Immature natural killer cell (primary cell): Measurements from ENCODE around the gene WAC. TPM values are rescaled to one million over a fixed set of nuclear protein-coding genes. Genes with fewer than 3 reads are reported as not detected.
A peak's percentile ranks its signal among the peaks of the same experiment; 100 is the strongest.
"Not testable (repeated sequence)": the region's sequence is repeated elsewhere in the genome, so short reads cannot be mapped to it uniquely, and the experiment has no call there.

Source experiments
- DNase-seq, 3 donors: peaks; one replicate each; pipeline ENCODE4 v3.0.0; 2022; ENCODE audit warnings: mixed read lengths in 1 of 3
- H3K27ac Mint-ChIP-seq, 6 donors: one replicate each; pipeline ENCODE4 v1.8.0; 2020; ENCODE audit warnings: mixed read lengths in 6 of 6, mild to moderate bottlenecking in 5 of 6, inconsistent platforms in 4 of 6, moderate library complexity in 3 of 6
- H3K27me3 Mint-ChIP-seq, 3 donors: one replicate each; pipeline ENCODE4 v1.8.0; 2020 to 2021; ENCODE audit warnings: low read depth in 3 of 3, mild to moderate bottlenecking in 3 of 3, mixed read lengths in 3 of 3, moderate library complexity in 3 of 3, inconsistent platforms in 1 of 3
- H3K36me3 Mint-ChIP-seq, 3 donors: one replicate each; pipeline ENCODE4 v1.8.0; 2020; ENCODE audit warnings: mixed read lengths in 3 of 3, inconsistent platforms in 2 of 3, mild to moderate bottlenecking in 2 of 3
- H3K4me1 Mint-ChIP-seq, 2 donors: one replicate each; pipeline ENCODE4 v1.8.0; 2020; ENCODE audit warnings: inconsistent platforms in 2 of 2, mild to moderate bottlenecking in 2 of 2, mixed read lengths in 2 of 2, moderate library complexity in 1 of 2
- H3K4me3 Mint-ChIP-seq, 5 donors: one replicate each; pipeline ENCODE4 v1.8.0; 2020; ENCODE audit warnings: mild to moderate bottlenecking in 5 of 5, mixed read lengths in 5 of 5, inconsistent platforms in 3 of 5, moderate library complexity in 3 of 5
- H3K9me3 Mint-ChIP-seq, 6 donors: one replicate each; pipeline ENCODE4 v1.8.0; 2020; ENCODE audit warnings: mild to moderate bottlenecking in 6 of 6, mixed read lengths in 6 of 6, inconsistent platforms in 4 of 6, moderate library complexity in 3 of 6
- polyA plus RNA-seq, 3 donors: library from polyadenylated mRNA; unstranded; fragments of 300-500 nt; fragmentation: Illumina TruSeq; gene quantifications; one replicate each; pipeline ENCODE4 v1.2.3, GENCODE V29; 2021

Gene WAC
- polyA plus RNA-seq, 3 donors from 2014 or later, result 55.8 to 105 (median 62.7) TPM

GRCh38 chr10:28558923-28559508, 26.1 kb downstream of the WAC start:
- Mint-ChIP-seq H3K27me3 (peaks cover 0 to 7% (median 0%) of the 10 kb centered on the region in 3 donors), H3K4me3 (peak overlapping the region in 4 of 5 donors; percentile 2 to 33 (median 12)), H3K4me1 (peaks cover 91 to 95% of the 10 kb centered on the region in 2 donors), H3K9me3 (no peaks in the 10 kb centered on the region), H3K36me3 (peaks cover 4 to 29% (median 4%) of the 10 kb centered on the region in 3 donors), H3K27ac (peak overlapping the region; percentile 38 to 77 (median 63))
- DNase-seq, result no peak

GRCh38 chr10:28559618-28560017, 26.7 kb downstream of the WAC start:
- peaks cover 4 to 25% (median 4%) of the 10 kb centered on the region in 3 donors for H3K36me3 Mint-ChIP-seq
- H3K9me3 Mint-ChIP-seq, result no peaks in the 10 kb centered on the region
- peaks cover 0 to 7% (median 0%) of the 10 kb centered on the region in 3 donors for H3K27me3 Mint-ChIP-seq
- peaks cover 91 to 95% of the 10 kb centered on the region in 2 donors for H3K4me1 Mint-ChIP-seq
- DNase-seq, result no peak
- peak overlapping the region in 2 of 5 donors; percentile 6 to 23 for H3K4me3 Mint-ChIP-seq
- peak overlapping the region in 5 of 6 donors; percentile 2 to 68 (median 38) for H3K27ac Mint-ChIP-seq

- H3K4me1 Mint-ChIP-seq, result peaks cover 90 to 95% of the 10 kb centered on the region in 2 donors
These were observed 27.7 kb downstream of the WAC start for GRCh38 chr10:28560617-28561016.

GRCh38 chr10:28561531-28561930, 28.6 kb downstream of the WAC start:
- no peaks in the 10 kb centered on the region for H3K9me3 Mint-ChIP-seq
- peaks cover 0 to 14% (median 4%) of the 10 kb centered on the region in 3 donors for H3K36me3 Mint-ChIP-seq
- H3K4me3 Mint-ChIP-seq, result no peak overlapping the region
- peaks cover 0 to 7% (median 0%) of the 10 kb centered on the region in 3 donors for H3K27me3 Mint-ChIP-seq
- H3K4me1 Mint-ChIP-seq, result peaks cover 91 to 97% of the 10 kb centered on the region in 2 donors
- no peak for DNase-seq
- peak overlapping the region in 1 of 6 donors; percentile 50 for H3K27ac Mint-ChIP-seq

More at GRCh38 chr10:28560617-28561016, 27.7 kb downstream of the WAC start:
- Mint-ChIP-seq H3K36me3 (peaks cover 0 to 17% (median 4%) of the 10 kb centered on the region in 3 donors), H3K9me3 (no peaks in the 10 kb centered on the region), H3K4me3 (peak overlapping the region in 3 of 5 donors; percentile 3 to 5 (median 3)), H3K27me3 (peaks cover 0 to 7% (median 0%) of the 10 kb centered on the region in 3 donors), H3K27ac (peak overlapping the region in 4 of 6 donors; percentile 15 to 68 (median 59))
- no peak for DNase-seq

GRCh38 chr10:28564905-28565304, 32.0 kb downstream of the WAC start:
- Mint-ChIP-seq H3K4me3 (peak overlapping the region; percentile 6 to 65 (median 33)), H3K9me3 (no peaks in the 10 kb centered on the region), H3K27me3 (peaks cover 0 to 5% (median 0%) of the 10 kb centered on the region in 3 donors), H3K27ac (peak overlapping the region in 5 of 6 donors; percentile 48 to 84 (median 70)), H3K36me3 (peaks cover 0 to 8% (median 0%) of the 10 kb centered on the region in 3 donors), H3K4me1 (peaks cover 93 to 97% of the 10 kb centered on the region in 2 donors)
- DNase-seq, result no peak

GRCh38 chr10:28566458-28567015, 33.6 kb downstream of the WAC start:
- Mint-ChIP-seq H3K36me3 (peaks cover 0 to 7% (median 0%) of the 10 kb centered on the region in 3 donors), H3K27ac (peak overlapping the region; percentile 21 to 69 (median 48)), H3K4me1 (peaks cover 90 to 97% of the 10 kb centered on the region in 2 donors), H3K9me3 (no peaks in the 10 kb centered on the region), H3K4me3 (peak overlapping the region in 4 of 5 donors; percentile 16 to 44 (median 21)), H3K27me3 (peaks cover 0 to 3% (median 0%) of the 10 kb centered on the region in 3 donors)
- DNase-seq, result no peak

- Mint-ChIP-seq H3K36me3 (peaks cover 0 to 4% (median 0%) of the 10 kb centered on the region in 3 donors), H3K4me3 (peak overlapping the region in 2 of 5 donors; percentile 18 to 48), H3K9me3 (no peaks in the 10 kb centered on the region), H3K27ac (peak overlapping the region in 5 of 6 donors; percentile 13 to 81 (median 44)), H3K4me1 (peaks cover 90 to 98% of the 10 kb centered on the region in 2 donors), H3K27me3 (peaks cover 0 to 1% (median 0%) of the 10 kb centered on the region in 3 donors)
- no peak for DNase-seq
These were observed 36.7 kb downstream of the WAC start for GRCh38 chr10:28569506-28570159.

GRCh38 chr10:28570598-28570997, 37.7 kb downstream of the WAC start:
- Mint-ChIP-seq H3K9me3 (no peaks in the 10 kb centered on the region), H3K4me3 (peak overlapping the region in 1 of 5 donors; percentile 36), H3K27ac (peak overlapping the region in 3 of 6 donors; percentile 32 to 44 (median 36)), H3K36me3 (peaks cover 0 to 4% (median 0%) of the 10 kb centered on the region in 3 donors), H3K27me3 (peaks cover 0 to 1% (median 0%) of the 10 kb centered on the region in 3 donors), H3K4me1 (peaks cover 91 to 98% of the 10 kb centered on the region in 2 donors)
- DNase-seq, result no peak

- Mint-ChIP-seq H3K27ac (peak overlapping the region in 4 of 6 donors; percentile 4 to 60 (median 32)), H3K36me3 (peaks cover 0 to 4% (median 0%) of the 10 kb centered on the region in 3 donors), H3K4me1 (peaks cover 91 to 98% of the 10 kb centered on the region in 2 donors), H3K4me3 (peak overlapping the region in 3 of 5 donors; percentile 3 to 8 (median 5)), H3K27me3 (peaks cover 0 to 1% (median 0%) of the 10 kb centered on the region in 3 donors), H3K9me3 (no peaks in the 10 kb centered on the region)
- DNase-seq, result no peak
These were observed 38.3 kb downstream of the WAC start for GRCh38 chr10:28571265-28571664.

GRCh38 chr10:28574214-28574613, 41.3 kb downstream of the WAC start:
- H3K27me3 Mint-ChIP-seq, H3K36me3 Mint-ChIP-seq, DNase-seq, H3K4me3 Mint-ChIP-seq, H3K9me3 Mint-ChIP-seq: not testable (repeated sequence)
- peaks cover 80 to 96% of the 10 kb centered on the region in 2 donors for H3K4me1 Mint-ChIP-seq
- peak overlapping the region in 1 of 6 donors; percentile 14 for H3K27ac Mint-ChIP-seq

- Mint-ChIP-seq H3K27ac (peak overlapping the region in 1 of 6 donors; percentile 11), H3K9me3 (no peaks in the 10 kb centered on the region), H3K4me3 (peak overlapping the region in 1 of 5 donors; percentile 26), H3K36me3 (peaks cover 0 to 4% (median 0%) of the 10 kb centered on the region in 3 donors), H3K27me3 (peaks cover 0 to 2% (median 0%) of the 10 kb centered on the region in 3 donors), H3K4me1 (peaks cover 81 to 96% of the 10 kb centered on the region in 2 donors)
- no peak for DNase-seq
These were observed 42.9 kb downstream of the WAC start for GRCh38 chr10:28575852-28576251.

GRCh38 chr10:28577506-28577905, 44.6 kb downstream of the WAC start:
- Mint-ChIP-seq H3K4me3 (peak overlapping the region in 2 of 5 donors; percentile 5 to 47), H3K27me3 (peaks cover 0 to 4% (median 0%) of the 10 kb centered on the region in 3 donors), H3K9me3 (no peaks in the 10 kb centered on the region), H3K36me3 (no peaks in the 10 kb centered on the region), H3K27ac (peak overlapping the region in 3 of 6 donors; percentile 2 to 56 (median 40)), H3K4me1 (peaks cover 83 to 96% of the 10 kb centered on the region in 2 donors)
- no peak for DNase-seq

GRCh38 chr10:28578454-28578853, 45.5 kb downstream of the WAC start:
- H3K27ac Mint-ChIP-seq, result peak overlapping the region in 4 of 6 donors; percentile 10 to 68 (median 48)
- H3K36me3 Mint-ChIP-seq, result no peaks in the 10 kb centered on the region
- peaks cover 82 to 96% of the 10 kb centered on the region in 2 donors for H3K4me1 Mint-ChIP-seq

More at GRCh38 chr10:28578454-28578853, 45.5 kb downstream of the WAC start:
- Mint-ChIP-seq H3K4me3 (no peak overlapping the region), H3K9me3 (no peaks in the 10 kb centered on the region), H3K27me3 (peaks cover 0 to 4% (median 0%) of the 10 kb centered on the region in 3 donors)
- DNase-seq, result no peak
